Measurements from ENCODE around the gene SEC11A.

DNA sequence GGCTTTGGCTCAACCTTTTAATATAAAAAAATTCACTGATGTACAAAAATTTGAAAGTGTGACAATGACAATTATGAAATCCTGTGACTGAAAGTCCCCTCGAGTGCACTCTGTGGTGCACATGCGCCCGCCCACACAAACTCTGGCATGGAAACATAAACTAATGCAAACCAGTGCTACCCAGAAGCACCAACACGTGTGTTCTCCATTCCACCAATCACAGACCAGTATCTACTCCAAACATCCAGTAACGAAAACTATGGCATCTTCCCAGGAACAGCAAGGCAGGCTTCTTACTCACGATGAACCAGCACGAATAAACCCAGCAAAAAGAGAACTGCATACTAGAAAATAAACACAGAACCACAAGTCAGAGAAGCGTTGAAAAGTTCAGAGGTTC, 46.2 kb downstream of the SEC11A start:
- TF ChIP-seq, protein P1, sequence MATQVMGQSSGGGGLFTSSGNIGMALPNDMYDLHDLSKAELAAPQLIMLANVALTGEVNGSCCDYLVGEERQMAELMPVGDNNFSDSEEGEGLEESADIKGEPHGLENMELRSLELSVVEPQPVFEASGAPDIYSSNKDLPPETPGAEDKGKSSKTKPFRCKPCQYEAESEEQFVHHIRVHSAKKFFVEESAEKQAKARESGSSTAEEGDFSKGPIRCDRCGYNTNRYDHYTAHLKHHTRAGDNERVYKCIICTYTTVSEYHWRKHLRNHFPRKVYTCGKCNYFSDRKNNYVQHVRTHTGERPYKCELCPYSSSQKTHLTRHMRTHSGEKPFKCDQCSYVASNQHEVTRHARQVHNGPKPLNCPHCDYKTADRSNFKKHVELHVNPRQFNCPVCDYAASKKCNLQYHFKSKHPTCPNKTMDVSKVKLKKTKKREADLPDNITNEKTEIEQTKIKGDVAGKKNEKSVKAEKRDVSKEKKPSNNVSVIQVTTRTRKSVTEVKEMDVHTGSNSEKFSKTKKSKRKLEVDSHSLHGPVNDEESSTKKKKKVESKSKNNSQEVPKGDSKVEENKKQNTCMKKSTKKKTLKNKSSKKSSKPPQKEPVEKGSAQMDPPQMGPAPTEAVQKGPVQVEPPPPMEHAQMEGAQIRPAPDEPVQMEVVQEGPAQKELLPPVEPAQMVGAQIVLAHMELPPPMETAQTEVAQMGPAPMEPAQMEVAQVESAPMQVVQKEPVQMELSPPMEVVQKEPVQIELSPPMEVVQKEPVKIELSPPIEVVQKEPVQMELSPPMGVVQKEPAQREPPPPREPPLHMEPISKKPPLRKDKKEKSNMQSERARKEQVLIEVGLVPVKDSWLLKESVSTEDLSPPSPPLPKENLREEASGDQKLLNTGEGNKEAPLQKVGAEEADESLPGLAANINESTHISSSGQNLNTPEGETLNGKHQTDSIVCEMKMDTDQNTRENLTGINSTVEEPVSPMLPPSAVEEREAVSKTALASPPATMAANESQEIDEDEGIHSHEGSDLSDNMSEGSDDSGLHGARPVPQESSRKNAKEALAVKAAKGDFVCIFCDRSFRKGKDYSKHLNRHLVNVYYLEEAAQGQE (IDR thresholded peaks at IDR 0.05; ENCODE audit: insufficient read depth in 1 of 2, low read depth in 2 of 2, low read length in 2 of 2), result no peak
- TF ChIP-seq POLR2AphosphoS5 (IDR thresholded peaks at IDR 0.05; ENCODE audit: low read depth, low read length) (no peak), FOXP2 (optimal IDR thresholded peaks at IDR 0.05; ENCODE audit: borderline replicate concordance, extremely low read depth, extremely low read length, insufficient read depth) (no peak), TAF1 (IDR thresholded peaks at IDR 0.05; ENCODE audit: borderline replicate concordance, insufficient read depth, low read length) (no peak)

Measured in PFSK-1 (cell line).